HepG2 (cell line): ENCODE data around the gene CKAP2L. TPM values are rescaled to one million over a fixed set of nuclear protein-coding genes. Genes with fewer than 3 reads are reported as not detected.

Experiments
- ATAC-seq: fragments of 200-7000 bp; cut with Tn5 transposase; 3 replicates; pipeline ENCODE4 v1.9.1; 2020; ENCODE audit warnings: mild to moderate bottlenecking, moderate library complexity
- BruUV-seq: library from RNA; stranded (reverse); fragments of 400-500 nt; replicated peaks from 2 replicates; lab custom pipeline; 2021; lab: Mats Ljungman, UMichigan
- CTCF ChIA-PET: fragments of 300-600 bp; formaldehyde crosslinking; extraction: SDS; loops from one replicate; lab custom pipeline; 2021; ENCODE audit warnings: low total read pairs, inconsistent platforms, low intra/inter-chr PET ratio; lab: Yijun Ruan, JAX
- POLR2A ChIA-PET: fragments of 350-600 bp; sonication (Branson Sonifier 250); formaldehyde crosslinking; loops from one replicate; lab custom pipeline; 2020; ENCODE audit warnings: antibody characterized with exemption, inconsistent platforms; lab: Yijun Ruan, JAX
- DNase-seq: peaks from one replicate; pipeline ENCODE4 v3.0.0-alpha.2; 2015; ENCODE audit warnings: low spot score
- FAIRE-seq: peaks from 3 replicates; lab custom pipeline; 2011; peaks lifted over from hg19 to GRCh38; lab: Jason Lieb, UNC
- H2AFZ ChIP-seq: one replicate; pipeline ENCODE4 v1.6.1; 2011; ENCODE audit warnings: low read length, inconsistent platforms
- H3K27ac ChIP-seq: fragments of 300-600 bp; 3 replicates; pipeline ENCODE4 v1.8.0; 2011; ENCODE audit warnings: mixed run types, mild to moderate bottlenecking, mixed read lengths, low read length, inconsistent platforms; ENCODE audit not compliant: insufficient read depth; ENCODE audit errors: extremely low read length
- H3K27me3 ChIP-seq, 2 experiments: fragments of 200-600 bp in 1 of 2; 2 replicates in 1 of 2; 3 replicates in 1 of 2; pipeline versions ENCODE4 v1.6.0 to v1.8.0; 2011; ENCODE audit warnings: low read length in 2 of 2, mild to moderate bottlenecking in 2 of 2, moderate library complexity in 2 of 2, inconsistent platforms in 1 of 2; ENCODE audit not compliant: insufficient read depth in 2 of 2, control insufficient read depth in 1 of 2
- H3K36me3 ChIP-seq, 2 experiments: fragments of 200-600 bp in 1 of 2; replicated peaks in 1 of 2; 2 replicates in 1 of 2; 3 replicates in 1 of 2; pipeline versions ENCODE4 v1.5.1 to v1.8.0; 2011; ENCODE audit warnings: low read length in 2 of 2, inconsistent platforms in 1 of 2; ENCODE audit not compliant: insufficient read depth in 2 of 2, control insufficient read depth in 1 of 2
- H3K4me1 ChIP-seq: 2 replicates; pipeline ENCODE4 v1.5.1; 2012; ENCODE audit warnings: low read length, inconsistent platforms; ENCODE audit not compliant: insufficient read depth
- H3K4me2 ChIP-seq: 2 replicates; pipeline ENCODE4 v1.6.0; 2011; ENCODE audit warnings: low read depth, low read length, inconsistent platforms
- H3K4me3 ChIP-seq, 3 experiments: fragments of 200-600 bp in 1 of 3; sonication (generic), shearing (Covaris generic) in 1 of 3; replicated peaks in 1 of 3; 2 replicates each; pipeline ENCODE4 v1.5.1; 2011 to 2016; ENCODE audit warnings: low read length in 3 of 3, inconsistent platforms in 2 of 3, low read depth in 2 of 3, mild to moderate bottlenecking in 2 of 3, control low read depth in 1 of 3, mixed read lengths in 1 of 3; ENCODE audit not compliant: insufficient read depth in 1 of 3
- H3K79me2 ChIP-seq: one replicate; pipeline ENCODE4 v1.6.1; 2011; ENCODE audit warnings: low read length, inconsistent platforms; ENCODE audit not compliant: insufficient read depth
- H3K9ac ChIP-seq: 2 replicates; pipeline ENCODE4 v1.6.0; 2011; ENCODE audit warnings: mild to moderate bottlenecking, low read depth, low read length, inconsistent platforms; ENCODE audit not compliant: insufficient read depth
- H3K9me3 ChIP-seq: 2 replicates; pipeline ENCODE4 v1.5.1; 2012; ENCODE audit warnings: mild to moderate bottlenecking, low read length
- H4K20me1 ChIP-seq: 2 replicates; pipeline ENCODE4 v1.6.0; 2011; ENCODE audit warnings: inconsistent platforms, mild to moderate bottlenecking, low read length, moderate library complexity; ENCODE audit not compliant: insufficient read depth
- AKNA ChIP-seq: sonication (generic); formaldehyde crosslinking; IDR thresholded peaks from 2 replicates; pipeline ENCODE4 v1.4.0; 2020; ENCODE audit warnings: missing genetic modification reagents, borderline replicate concordance
- CBX2 ChIP-seq, 2 experiments: fragments of 200-600 bp in 1 of 2; sonication (generic); formaldehyde crosslinking in 1 of 2; IDR thresholded peaks; 2 replicates each; pipeline versions ENCODE4 v1.7.0 to v1.8.1; 2018 to 2022; ENCODE audit warnings: low read depth in 2 of 2, low read length in 1 of 2, mild to moderate bottlenecking in 1 of 2, missing genetic modification reagents in 1 of 2
- CCDC6 ChIP-seq: sonication (generic); formaldehyde crosslinking; IDR thresholded peaks from 2 replicates; pipeline ENCODE4 v1.8.1; 2022; ENCODE audit warnings: mild to moderate bottlenecking, missing genetic modification reagents, moderate library complexity
- HNRNPLL ChIP-seq: fragments of 200-400 bp; formaldehyde crosslinking; IDR thresholded peaks from 2 replicates; pipeline ENCODE4 v1.6.1; 2017; ENCODE audit warnings: mild to moderate bottlenecking, low read depth, low read length; ENCODE audit not compliant: poor library complexity, severe bottlenecking
- KDM2A ChIP-seq: sonication (generic); formaldehyde crosslinking; IDR thresholded peaks from 2 replicates; pipeline ENCODE4 v1.4.0; 2020; ENCODE audit warnings: low read depth, missing genetic modification reagents, borderline replicate concordance
- POGZ ChIP-seq: sonication (generic); formaldehyde crosslinking; IDR thresholded peaks from 2 replicates; pipeline ENCODE4 v1.4.0; 2020; ENCODE audit warnings: mild to moderate bottlenecking, missing genetic modification reagents
- SAFB2 ChIP-seq: sonication (generic); formaldehyde crosslinking; IDR thresholded peaks from 2 replicates; pipeline ENCODE4 v1.5.1; 2020; ENCODE audit warnings: missing genetic modification reagents, low read depth, mild to moderate bottlenecking, borderline replicate concordance
- UBTF ChIP-seq: sonication (generic); formaldehyde crosslinking; IDR thresholded peaks from 2 replicates; pipeline ENCODE4 v1.4.0; 2020; ENCODE audit warnings: mild to moderate bottlenecking, missing genetic modification reagents
- XRCC5 ChIP-seq: fragments of 200-400 bp; formaldehyde crosslinking; optimal IDR thresholded peaks from 2 replicates; pipeline ENCODE3; 2017; ENCODE audit warnings: mild to moderate bottlenecking, low read length
- ZNF687 ChIP-seq: sonication (generic); formaldehyde crosslinking; IDR thresholded peaks from 2 replicates; pipeline ENCODE4 v1.5.1; 2020; ENCODE audit warnings: mild to moderate bottlenecking, missing genetic modification reagents, moderate library complexity
- WGBS: methylation state at CpG from one replicate; pipeline ENCODE4 v1.1.6; 2017; ENCODE audit warnings: low lambda C conversion rate; 5-methylcytosine and 5-hydroxymethylcytosine counted together
- in situ Hi-C: cut with HindIII; loops from 2 replicates; pipeline ENCODE4 v1.10.0; 2017; ENCODE audit warnings: low pct_unique_long_range_greater_than_20kb; ENCODE audit not compliant: extremely low pct_ligation_motif_present
- intact Hi-C: fragments of 100-400 bp; cut with micrococcal nuclease; formaldehyde crosslinking; loops from one replicate; pipeline ENCODE4 v1.10.0; 2022; ENCODE audit not compliant: unreplicated experiment
- polyA plus RNA-seq, 8 experiments: library from polyadenylated mRNA; depleted of rRNA in 3 of 8; stranded (reverse) in 7 of 8; unstranded in 1 of 8; fragments of >200 nt; fragmentation: Illumina TruSeq in 4 of 8; extraction: Trizol in 4 of 8; gene quantifications; 2 replicates each; pipeline versions ENCODE4 v1.2.1 to v1.2.3, GENCODE V29; 2011 to 2016; ENCODE audit warnings: low read depth in 4 of 8, missing spikeins in 1 of 8, mixed read lengths in 1 of 8; ENCODE audit not compliant: insufficient read depth in 1 of 8
- total RNA-seq, 5 experiments: library from RNA; depleted of rRNA; stranded (reverse); fragments of >200 nt; fragmentation: Illumina TruSeq; extraction: Trizol; gene quantifications; 2 replicates each; pipeline ENCODE4 v1.2.3, GENCODE V29; 2016; ENCODE audit warnings: low read depth in 1 of 5

Gene CKAP2L
- total and polyA plus RNA-seq, 2 of the 13 experiments (the other 11 are each of a cell fraction or from before 2014, with no cell fraction given) = 7.1 to 9.5 TPM

DNA sequence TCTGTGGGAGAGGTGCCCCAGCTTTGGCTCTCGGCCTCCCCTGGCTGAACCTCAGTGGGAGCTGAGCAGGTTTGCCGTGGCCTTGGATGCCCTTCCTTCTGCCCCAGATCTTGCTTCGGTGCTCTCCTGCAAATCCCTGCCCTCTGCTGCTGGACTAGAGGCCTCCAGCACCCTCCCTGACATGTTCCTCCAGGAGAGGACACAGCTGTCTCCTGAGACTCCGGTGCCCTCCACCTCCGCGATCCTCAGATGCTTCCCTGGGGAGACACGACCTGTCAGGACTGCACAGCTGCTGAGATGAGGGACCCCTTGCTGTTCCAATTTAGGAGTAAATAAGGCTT is 50.9 kb downstream of the CKAP2L start:
- Histone ChIP-seq H3K9ac (no peak overlapping the region), H3K4me2 (peak overlapping the region; percentile 54), H3K4me3 (peak overlapping the region in 1 of 3 experiments; percentile 38; a peak in 1 of 6 replicates), H3K9me3 (no peaks in the 10 kb centered on the region), H2AFZ (no peak overlapping the region), H3K4me1 (peaks cover 15% of the 10 kb centered on the region), H3K27ac (no peak overlapping the region), H4K20me1 (no peaks in the 10 kb centered on the region), H3K36me3 (no peaks in the 10 kb centered on the region), H3K27me3 (peaks cover 2 to 32% of the 10 kb centered on the region in 2 experiments; a peak in 4 of 5 replicates), H3K79me2 (no peaks in the 10 kb centered on the region)
- ChIA-PET POLR2A (interaction anchor here (0.6 to 1.3 kb wide), 4 partner anchors 12 to 112 kb away, joined by 3 to 7 read pairs (median 4); no protein-coding TSS in a partner anchor), CTCF (no interaction called here)
- TF ChIP-seq HNRNPLL = peak; percentile 63
- TF ChIP-seq AKNA = no peak
- peak; percentile 31; the same call in 1 of the 2 replicates for TF ChIP-seq UBTF (CRISPR knock-in tag)
- TF ChIP-seq KDM2A (CRISPR knock-in tag) = 0 out of 2 replicates have a peak, but pooled peaks have one; percentile 5
- TF ChIP-seq ZNF687 = peak; percentile 33; the same call in 1 of the 2 replicates
- TF ChIP-seq CBX2 (IDR thresholded peaks at IDR 0.05; ENCODE audit: low read depth, low read length) = no peak
- TF ChIP-seq CBX2 (CRISPR knock-in tag; IDR thresholded peaks at IDR 0.05; ENCODE audit: low read depth) = 0 out of 2 replicates have a peak, but pooled peaks have one; percentile 2
- no peak for TF ChIP-seq POGZ (CRISPR knock-in tag)
- peak; percentile 8 for TF ChIP-seq XRCC5
- no peak for TF ChIP-seq CCDC6 (CRISPR knock-in tag)
- no peak for TF ChIP-seq SAFB2
- FAIRE-seq = no peak
- intact Hi-C loops = no loop called here
- no peak for DNase-seq
- WGBS = 52% methylated on average over 3 of the region's 7 CpGs
- in situ Hi-C loops = no loop called here
- BruUV-seq = no TSS peak
- no peak; the same call in 2 of the 3 replicates for ATAC-seq
